Measurements from ENCODE around the gene TARBP1. TPM values are rescaled to one million over a fixed set of nuclear protein-coding genes. Genes with fewer than 3 reads are reported as not detected.

Gene TARBP1
- polyA plus RNA-seq, 2 of the 4 experiments (the other 2 are of a cell fraction), result 22.4 to 41.1 TPM

- FAIRE-seq (no peak), DNase-seq (ENCODE audit: low read depth in 1 of 2, low spot score in 1 of 2) (no peak), ATAC-seq (no peak)
- H3K4me3 ChIP-seq, result no peak overlapping the region
- H3K4me1 ChIP-seq, result peaks cover 5% of the 10 kb centered on the region; the same call in 2 of the 3 replicates
- TF ChIP-seq NFE2L2 (conservative IDR thresholded peaks at IDR 0.05; ENCODE audit: low read length) (no peak), ATOH8 (CRISPR knock-in tag; IDR thresholded peaks at IDR 0.05; ENCODE audit: low read depth) (no peak), GATA3 (IDR thresholded peaks at IDR 0.05; ENCODE audit: borderline replicate concordance) (no peak), ZSCAN20 (CRISPR knock-in tag; IDR thresholded peaks at IDR 0.05) (no peak), MAZ (IDR thresholded peaks at IDR 0.05; ENCODE audit: borderline replicate concordance, low read depth, low read length) (no peak)
- ChIA-PET CTCF (interaction anchor here (2.0 kb wide), 1 partner anchor 8 kb away, joined by 5 read pairs; no protein-coding TSS in a partner anchor), POLR2A (no interaction called here)
- no peak overlapping the region for H3K4me2 ChIP-seq
- 91% methylated on average over 4 of the region's 4 CpGs for WGBS (ENCODE audit: missing lambda C conversion rate)
- H3K9me3 ChIP-seq, result peaks cover 15% of the 10 kb centered on the region
- H3K27ac ChIP-seq, result no peak overlapping the region
Observed at GRCh38 chr1:234438579-234438978, 40.4 kb downstream of the TARBP1 start.

GRCh38 chr1:234437423-234438171 is 41.4 kb downstream of the TARBP1 start:
- 90% methylated on average over 6 of the region's 6 CpGs for WGBS (ENCODE audit: missing lambda C conversion rate)
- CTCF ChIA-PET, result interaction anchor here (0.9 to 2.0 kb wide), 3 partner anchors 9 to 41 kb away, joined by 3 to 5 read pairs (median 5); partner anchors contain the start of gene TARBP1
- no peak for DNase-seq (ENCODE audit: low read depth in 1 of 2, low spot score in 1 of 2)

More at GRCh38 chr1:234437423-234438171, 41.4 kb downstream of the TARBP1 start:
- POLR2A ChIA-PET, result interaction anchor here (1.0 kb wide), 1 partner anchor 40 kb away, joined by 3 read pairs; no protein-coding TSS in a partner anchor
- TF ChIP-seq EHMT2 (IDR thresholded peaks at IDR 0.05; ENCODE audit: low read depth) (no peak), MYC (IDR thresholded peaks at IDR 0.05; ENCODE audit: borderline replicate concordance, low read length) (no peak), MAX (IDR thresholded peaks at IDR 0.05) (no peak), HOXB13 (CRISPR knock-in tag; IDR thresholded peaks at IDR 0.05; ENCODE audit: low read depth) (no peak), ZFP36 (IDR thresholded peaks at IDR 0.05; ENCODE audit: borderline replicate concordance, partially characterized antibody) (no peak), ATOH8 (CRISPR knock-in tag; IDR thresholded peaks at IDR 0.05; ENCODE audit: low read depth) (no peak), RNF2 (IDR thresholded peaks at IDR 0.05; ENCODE audit: borderline replicate concordance, low read depth) (no peak), ZNF302 (CRISPR knock-in tag; IDR thresholded peaks at IDR 0.05) (no peak), PBX3 (IDR thresholded peaks at IDR 0.05) (no peak), HDAC2 (IDR thresholded peaks at IDR 0.05) (no peak), REST (IDR thresholded peaks at IDR 0.05) (no peak), BHLHE40 (IDR thresholded peaks at IDR 0.05; ENCODE audit: low read depth, low read length) (no peak), ESRRA (IDR thresholded peaks at IDR 0.05; ENCODE audit: borderline replicate concordance, low read length) (no peak), HMGXB4 (CRISPR knock-in tag; IDR thresholded peaks at IDR 0.05; ENCODE audit: borderline replicate concordance) (no peak), KDM1A (IDR thresholded peaks at IDR 0.05; ENCODE audit: low read depth) (no peak)
- H3K27ac ChIP-seq, result no peak overlapping the region
- no peak for FAIRE-seq
- no peak; a peak in 1 of 6 replicates for ATAC-seq
- H3K9me3 ChIP-seq, result peaks cover 15% of the 10 kb centered on the region
- no peak overlapping the region for H3K4me3 ChIP-seq
- H3K4me1 ChIP-seq, result peaks cover 9% of the 10 kb centered on the region; the same call in 2 of the 3 replicates
- H3K4me2 ChIP-seq, result no peak overlapping the region
